ENCODE measurements around the gene AFG1L. TPM values are rescaled to one million over a fixed set of nuclear protein-coding genes. Genes with fewer than 3 reads are reported as not detected.
"Not testable (repeated sequence)": the region's sequence is repeated elsewhere in the genome, so short reads cannot be mapped to it uniquely, and the experiment has no call there.

Gene AFG1L
- 1.4 and 6.1 TPM in 2 replicates for total RNA-seq (2014; rRNA removed; shearing (Covaris generic); ENCODE audit: low replicate concordance)

DNA sequence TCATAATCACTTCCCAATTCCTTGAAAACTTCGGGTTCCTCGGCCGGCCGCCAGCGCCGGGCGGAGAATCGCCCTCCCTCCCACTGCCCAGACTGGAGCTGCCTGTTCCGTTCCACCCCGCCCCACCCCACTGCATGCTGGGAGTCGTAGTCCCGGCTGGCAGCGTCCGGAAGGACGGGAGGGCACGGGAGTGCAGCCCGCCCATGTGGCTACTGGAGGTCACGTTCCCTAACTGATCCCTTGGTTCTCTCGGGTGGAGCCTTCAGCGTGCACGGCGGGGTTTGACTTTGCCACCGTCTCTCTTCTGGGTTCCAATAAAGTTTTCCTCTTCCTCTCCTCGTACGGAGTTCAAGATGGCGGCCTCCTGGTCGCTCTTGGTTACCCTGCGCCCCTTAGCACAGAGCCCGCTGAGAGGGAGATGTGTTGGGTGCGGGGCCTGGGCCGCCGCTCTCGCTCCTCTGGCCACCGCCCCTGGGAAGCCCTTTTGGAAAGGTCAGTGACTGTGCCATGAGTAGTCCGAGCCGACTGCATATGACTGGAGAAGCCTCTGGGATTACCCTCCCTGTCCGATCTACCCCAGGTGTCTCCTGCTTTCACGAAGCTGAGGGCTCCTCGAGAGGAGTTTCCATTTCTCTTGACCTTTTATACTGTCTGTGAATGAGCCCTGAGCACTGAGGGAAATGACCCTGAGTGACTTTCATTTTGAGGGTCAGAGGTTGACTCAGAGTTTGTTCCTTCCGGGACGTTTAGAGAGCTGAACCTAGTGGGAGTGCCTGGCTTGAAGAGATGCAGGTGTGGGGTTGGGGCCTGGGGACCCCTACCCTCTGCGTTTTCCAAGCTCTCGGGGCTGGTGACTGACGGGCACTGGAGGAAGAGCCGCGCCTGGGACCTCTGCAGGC lies at the start of gene AFG1L:
TSS of gene AFG1L (plus strand) at position 328 of the 899 bp plus-strand sequence. CDS start at position 354, 26 bp downstream.
- no peaks in the 10 kb centered on the region for H3K9me3 ChIP-seq (ENCODE audit: low read length)
- 0 out of 2 replicates have a peak, but pooled peaks cover 5% of the 10 kb centered on the region for H3K79me2 ChIP-seq (ENCODE audit: low read length)
- peak within 1 kb of the TSS; percentile 79 for H3K4me2 ChIP-seq (ENCODE audit: low read depth, low read length, poor library complexity, severe bottlenecking)
- H3K27me3 ChIP-seq (ENCODE audit: low read length), result no peaks in the 10 kb centered on the region
- H3K36me3 ChIP-seq (ENCODE audit: insufficient read depth, low read length), result no peaks in the 10 kb centered on the region
- no peaks in the 10 kb centered on the region for H4K20me1 ChIP-seq (ENCODE audit: insufficient read depth, low read depth, low read length)
- H3K9me2 ChIP-seq (replicated peaks; ENCODE audit: insufficient read depth, low read length), result no peaks in the 10 kb centered on the region
- peak within 1 kb of the TSS; percentile 89 for H3K4me3 ChIP-seq (ENCODE audit: low read length)
- peaks cover 17% of the 10 kb centered on the region for H3K4me1 ChIP-seq (ENCODE audit: low read length)
- H3K9ac ChIP-seq (ENCODE audit: low read length), result peak within 1 kb of the TSS; percentile 90
- peak within 1 kb of the TSS; percentile 98 for H2AFZ ChIP-seq (ENCODE audit: low read length)
- peak within 1 kb of the TSS; percentile 65 for H3K27ac ChIP-seq (ENCODE audit: low read length)
- DNase-seq, result peak; percentile 91

DNA sequence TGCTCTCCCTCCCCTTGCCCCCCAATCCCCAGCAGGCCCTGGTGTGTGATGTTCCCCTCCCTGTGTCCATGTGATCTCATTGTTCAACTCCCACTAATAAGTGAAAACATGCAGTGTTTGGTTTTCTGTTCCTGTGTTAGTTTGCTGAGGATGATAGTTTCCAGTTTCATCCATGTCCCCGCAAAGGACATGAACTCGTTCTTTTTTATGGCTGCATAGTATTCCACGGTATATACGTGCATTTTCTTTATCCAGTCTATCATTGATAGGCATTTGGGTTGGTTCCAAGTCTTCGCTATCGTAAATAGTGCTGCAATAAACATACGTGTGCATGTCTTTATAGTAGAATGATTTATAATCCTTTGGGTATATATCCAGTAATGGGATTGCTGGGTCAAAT lies 49.8 kb upstream of the AFG1L start:
- H3K9ac ChIP-seq (ENCODE audit: low read length); H3K27me3 ChIP-seq (ENCODE audit: low read length); H4K20me1 ChIP-seq (ENCODE audit: insufficient read depth, low read depth, low read length); H3K4me2 ChIP-seq (ENCODE audit: low read depth, low read length, poor library complexity, severe bottlenecking); H3K9me2 ChIP-seq (replicated peaks; ENCODE audit: insufficient read depth, low read length); DNase-seq; H2AFZ ChIP-seq (ENCODE audit: low read length); H3K9me3 ChIP-seq (ENCODE audit: low read length); H3K4me3 ChIP-seq (ENCODE audit: low read length); H3K27ac ChIP-seq (ENCODE audit: low read length): not testable (repeated sequence)
- Histone ChIP-seq H3K4me1 (ENCODE audit: low read length) (peaks cover 13% of the 10 kb centered on the region), H3K36me3 (ENCODE audit: insufficient read depth, low read length) (peaks cover 19% of the 10 kb centered on the region), H3K79me2 (ENCODE audit: low read length) (peaks cover 98% of the 10 kb centered on the region)

DNA sequence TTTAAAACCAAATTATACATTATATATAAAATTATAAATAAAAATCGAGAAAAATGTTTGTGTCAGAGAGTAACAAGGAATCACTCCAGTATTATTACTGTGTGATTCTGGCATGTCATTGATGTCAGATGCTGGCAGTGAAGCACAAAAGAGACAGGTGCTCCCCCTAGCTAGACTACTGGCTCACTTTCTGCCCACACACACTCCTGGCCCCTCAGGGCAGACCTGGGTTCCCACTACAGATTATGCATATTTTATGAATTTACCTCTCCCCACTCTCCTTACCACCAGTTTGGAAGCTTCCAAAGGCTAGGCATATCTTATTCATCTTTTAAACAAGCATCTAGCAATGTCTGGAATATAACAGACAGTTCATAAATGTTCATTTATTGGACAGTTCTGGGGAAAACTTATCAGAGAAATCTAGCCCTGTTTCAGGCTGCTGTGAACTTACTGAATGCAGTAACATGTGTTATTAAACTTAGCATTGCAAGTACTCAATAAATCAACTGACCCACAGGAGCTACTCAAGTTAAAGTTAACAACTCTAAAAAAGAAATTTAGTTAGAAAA lies 46.8 kb upstream of the AFG1L start:
- Histone ChIP-seq H4K20me1 (ENCODE audit: insufficient read depth, low read depth, low read length) (no peaks in the 10 kb centered on the region), H3K4me2 (ENCODE audit: low read depth, low read length, poor library complexity, severe bottlenecking) (no peak overlapping the region), H2AFZ (ENCODE audit: low read length) (no peak overlapping the region), H3K4me3 (ENCODE audit: low read length) (no peak overlapping the region), H3K79me2 (ENCODE audit: low read length) (peaks cover 98% of the 10 kb centered on the region), H3K36me3 (ENCODE audit: insufficient read depth, low read length) (peaks cover 9% of the 10 kb centered on the region), H3K9me2 (replicated peaks; ENCODE audit: insufficient read depth, low read length) (no peaks in the 10 kb centered on the region), H3K27ac (ENCODE audit: low read length) (no peak overlapping the region), H3K27me3 (ENCODE audit: low read length) (no peaks in the 10 kb centered on the region), H3K4me1 (ENCODE audit: low read length) (peaks cover 25% of the 10 kb centered on the region), H3K9me3 (ENCODE audit: low read length) (no peaks in the 10 kb centered on the region), H3K9ac (ENCODE audit: low read length) (no peak overlapping the region)
- DNase-seq, result no peak

DNA sequence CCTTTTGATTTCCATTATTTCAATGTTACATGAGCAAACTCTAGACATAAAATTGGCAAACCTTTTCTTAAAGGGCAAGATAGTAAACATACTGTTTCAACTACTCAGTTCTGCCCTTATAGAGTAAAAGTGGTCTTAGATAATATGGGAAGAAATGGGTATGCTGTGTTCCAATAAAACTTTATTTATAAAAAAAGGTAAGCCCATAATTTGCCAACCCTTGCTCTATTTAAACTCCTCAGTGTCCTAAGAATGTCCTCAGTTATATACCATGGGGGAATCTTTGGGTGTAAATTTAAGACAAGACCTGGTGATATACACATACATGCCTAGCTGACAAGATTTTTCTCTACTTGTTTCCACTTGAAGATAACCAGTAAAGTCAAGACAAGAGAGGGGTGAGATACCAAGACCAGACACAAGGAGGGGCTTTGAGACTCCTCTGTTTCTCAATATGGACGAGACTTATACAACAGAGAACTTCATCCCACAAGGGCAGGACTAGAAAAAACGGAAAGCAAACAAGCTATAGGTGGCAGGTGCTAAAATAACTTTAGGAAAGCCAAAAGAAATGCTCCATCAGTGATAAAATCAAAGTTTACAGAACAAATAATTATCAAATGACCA lies 44.5 kb upstream of the AFG1L start:
- Histone ChIP-seq H3K27ac (ENCODE audit: low read length) (no peak overlapping the region), H3K9me2 (replicated peaks; ENCODE audit: insufficient read depth, low read length) (no peaks in the 10 kb centered on the region), H3K4me1 (ENCODE audit: low read length) (peaks cover 26% of the 10 kb centered on the region), H2AFZ (ENCODE audit: low read length) (no peak overlapping the region), H3K27me3 (ENCODE audit: low read length) (no peaks in the 10 kb centered on the region), H4K20me1 (ENCODE audit: insufficient read depth, low read depth, low read length) (no peaks in the 10 kb centered on the region), H3K4me2 (ENCODE audit: low read depth, low read length, poor library complexity, severe bottlenecking) (no peak overlapping the region), H3K79me2 (ENCODE audit: low read length) (peaks cover 99% of the 10 kb centered on the region), H3K9ac (ENCODE audit: low read length) (no peak overlapping the region), H3K36me3 (ENCODE audit: insufficient read depth, low read length) (peaks cover 10% of the 10 kb centered on the region), H3K9me3 (ENCODE audit: low read length) (no peaks in the 10 kb centered on the region), H3K4me3 (ENCODE audit: low read length) (no peak overlapping the region)
- peak; percentile 76 for DNase-seq

DNA sequence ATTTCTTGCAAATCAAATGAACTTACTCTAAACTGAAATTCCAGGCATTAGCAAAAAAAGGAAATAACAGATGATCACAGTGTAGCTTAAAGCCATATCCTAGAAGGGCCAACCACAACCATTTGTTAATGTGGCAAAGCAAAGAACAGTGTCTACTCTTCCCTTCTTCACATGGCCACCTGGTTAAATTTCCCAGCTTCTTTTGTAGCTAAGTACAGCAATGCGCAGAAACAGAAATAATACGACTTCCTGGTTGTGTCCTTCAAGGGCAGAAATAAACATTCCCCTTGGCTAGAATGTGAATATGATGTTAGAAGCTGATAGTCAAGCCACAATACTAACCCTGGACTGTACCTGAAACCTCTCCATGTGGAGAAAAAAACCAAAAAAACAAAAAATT lies 43.6 kb upstream of the AFG1L start:
- no peaks in the 10 kb centered on the region for H3K9me2 ChIP-seq (replicated peaks; ENCODE audit: insufficient read depth, low read length)
- peaks cover 14% of the 10 kb centered on the region for H3K36me3 ChIP-seq (ENCODE audit: insufficient read depth, low read length)
- H2AFZ ChIP-seq (ENCODE audit: low read length), result no peak overlapping the region
- no peaks in the 10 kb centered on the region for H3K27me3 ChIP-seq (ENCODE audit: low read length)
- H3K4me2 ChIP-seq (ENCODE audit: low read depth, low read length, poor library complexity, severe bottlenecking), result no peak overlapping the region
- no peak for DNase-seq
- peaks cover 99% of the 10 kb centered on the region for H3K79me2 ChIP-seq (ENCODE audit: low read length)
- H4K20me1 ChIP-seq (ENCODE audit: insufficient read depth, low read depth, low read length), result no peaks in the 10 kb centered on the region
- peaks cover 31% of the 10 kb centered on the region for H3K4me1 ChIP-seq (ENCODE audit: low read length)
- H3K27ac ChIP-seq (ENCODE audit: low read length), result 0 out of 2 replicates have a peak overlapping the region, but pooled peaks have one; percentile 1
- no peak overlapping the region for H3K9ac ChIP-seq (ENCODE audit: low read length)
- no peaks in the 10 kb centered on the region for H3K9me3 ChIP-seq (ENCODE audit: low read length)
- H3K4me3 ChIP-seq (ENCODE audit: low read length), result no peak overlapping the region

DNA sequence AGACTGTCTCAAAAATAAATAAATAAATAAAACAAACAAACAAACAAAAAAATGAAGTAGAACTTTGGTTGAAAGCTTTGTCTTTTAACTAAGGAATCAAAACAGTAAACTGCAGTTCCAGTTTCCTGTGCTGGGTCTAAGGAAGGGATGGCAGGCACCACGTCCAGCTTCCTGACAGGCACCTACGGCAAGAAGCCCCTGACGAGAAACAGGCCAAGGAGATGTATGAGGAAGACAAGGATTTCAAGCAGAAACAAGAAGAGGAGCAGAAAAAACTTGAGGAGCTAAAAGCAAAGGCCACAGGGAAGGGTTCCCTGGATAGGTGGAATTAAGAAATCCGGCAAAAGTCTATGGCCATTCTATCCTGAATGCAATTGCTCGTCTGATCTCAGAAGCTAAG lies 42.8 kb upstream of the AFG1L start:
- DNase-seq, result no peak
- Histone ChIP-seq H3K9me2 (replicated peaks; ENCODE audit: insufficient read depth, low read length) (no peaks in the 10 kb centered on the region), H2AFZ (ENCODE audit: low read length) (no peak overlapping the region), H4K20me1 (ENCODE audit: insufficient read depth, low read depth, low read length) (no peaks in the 10 kb centered on the region), H3K9ac (ENCODE audit: low read length) (no peak overlapping the region), H3K79me2 (ENCODE audit: low read length) (peaks cover 99% of the 10 kb centered on the region), H3K36me3 (ENCODE audit: insufficient read depth, low read length) (peaks cover 10% of the 10 kb centered on the region; the same call in 1 of the 2 replicates), H3K4me2 (ENCODE audit: low read depth, low read length, poor library complexity, severe bottlenecking) (no peak overlapping the region), H3K4me3 (ENCODE audit: low read length) (no peak overlapping the region), H3K4me1 (ENCODE audit: low read length) (peaks cover 35% of the 10 kb centered on the region), H3K9me3 (ENCODE audit: low read length) (no peaks in the 10 kb centered on the region), H3K27me3 (ENCODE audit: low read length) (no peaks in the 10 kb centered on the region), H3K27ac (ENCODE audit: low read length) (no peak overlapping the region)

DNA sequence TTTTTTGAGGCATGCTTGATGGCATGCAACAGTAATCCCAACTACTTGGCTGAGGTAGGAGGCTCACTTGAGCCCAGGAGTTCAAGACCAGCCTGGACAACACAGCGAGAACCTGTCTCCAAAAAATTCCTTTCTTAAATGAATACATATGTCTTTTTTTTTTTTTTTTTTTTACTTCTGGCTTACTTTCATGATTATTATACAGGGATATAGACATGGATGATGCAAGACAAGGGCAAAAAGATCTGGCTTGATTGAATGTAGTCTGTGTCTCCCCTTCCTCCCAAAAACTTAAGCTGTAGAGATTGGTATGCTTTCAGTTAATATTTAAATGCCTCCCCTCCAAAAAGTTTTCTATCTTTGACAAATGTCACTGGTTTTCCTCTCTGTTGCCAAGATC lies 41.6 kb upstream of the AFG1L start:
- Histone ChIP-seq H3K9me3 (ENCODE audit: low read length) (no peaks in the 10 kb centered on the region), H2AFZ (ENCODE audit: low read length) (no peak overlapping the region), H3K4me3 (ENCODE audit: low read length) (no peak overlapping the region), H3K27ac (ENCODE audit: low read length) (no peak overlapping the region), H3K4me1 (ENCODE audit: low read length) (peaks cover 46% of the 10 kb centered on the region), H3K4me2 (ENCODE audit: low read depth, low read length, poor library complexity, severe bottlenecking) (no peak overlapping the region), H3K27me3 (ENCODE audit: low read length) (no peaks in the 10 kb centered on the region), H3K79me2 (ENCODE audit: low read length) (peaks cover 100% of the 10 kb centered on the region), H3K9ac (ENCODE audit: low read length) (no peak overlapping the region), H3K36me3 (ENCODE audit: insufficient read depth, low read length) (peaks cover 9% of the 10 kb centered on the region; the same call in 1 of the 2 replicates), H3K9me2 (replicated peaks; ENCODE audit: insufficient read depth, low read length) (no peaks in the 10 kb centered on the region), H4K20me1 (ENCODE audit: insufficient read depth, low read depth, low read length) (no peaks in the 10 kb centered on the region)
- no peak for DNase-seq
